HG03066 (cell line): ENCODE data around the gene TTC32.

Experiments
- ATAC-seq: cut with Tn5 transposase; IDR thresholded peaks from one replicate; pipeline ENCODE4 v1.9.1; 2021; ENCODE audit warnings: low read depth; ENCODE audit not compliant: unreplicated experiment

The TTC32 gene

DNA sequence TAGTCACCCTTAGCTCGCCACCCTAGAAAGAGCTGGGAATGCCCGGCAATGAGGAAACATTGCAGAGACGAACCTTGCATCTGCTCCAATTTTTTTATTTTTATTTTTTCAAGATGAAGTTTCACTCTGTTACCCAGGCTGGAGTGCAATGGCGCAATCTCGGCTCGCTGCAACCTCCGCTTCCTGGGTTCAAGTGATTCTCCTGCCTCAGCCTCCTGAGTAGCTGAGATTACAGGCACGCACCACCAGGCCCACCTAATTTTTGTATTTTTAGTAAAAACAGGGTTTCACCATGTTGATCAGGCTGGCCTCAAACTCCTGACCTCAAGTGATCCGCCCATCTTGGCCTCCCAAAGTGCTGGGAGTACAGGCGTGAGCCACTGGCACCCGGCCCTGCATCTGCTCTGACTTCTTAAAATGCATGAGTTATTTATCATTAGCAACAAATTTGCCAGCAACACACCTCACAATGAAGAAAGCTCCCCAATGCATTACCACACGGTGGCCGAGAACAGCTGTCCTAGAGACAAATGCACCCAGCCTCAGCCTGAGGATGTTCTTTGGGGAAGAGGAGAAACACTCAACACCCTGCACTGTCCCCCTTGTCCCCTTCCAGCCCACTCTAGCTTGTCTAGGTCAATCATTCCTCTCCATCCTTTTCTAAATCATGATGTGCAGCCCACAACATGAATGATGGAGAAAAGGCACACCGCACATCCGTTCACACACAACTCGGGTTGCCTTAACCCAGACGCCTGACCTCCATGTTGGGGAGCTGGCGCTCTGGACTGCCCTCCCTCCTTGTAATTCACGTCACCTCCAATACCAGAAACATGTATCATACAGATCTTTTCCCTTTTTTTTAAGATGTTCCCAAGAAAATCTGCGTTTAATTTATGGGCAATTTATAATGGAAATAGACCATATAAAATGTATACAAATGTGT, 46.9 kb downstream of the TTC32 start:
- ATAC-seq = no peak

DNA sequence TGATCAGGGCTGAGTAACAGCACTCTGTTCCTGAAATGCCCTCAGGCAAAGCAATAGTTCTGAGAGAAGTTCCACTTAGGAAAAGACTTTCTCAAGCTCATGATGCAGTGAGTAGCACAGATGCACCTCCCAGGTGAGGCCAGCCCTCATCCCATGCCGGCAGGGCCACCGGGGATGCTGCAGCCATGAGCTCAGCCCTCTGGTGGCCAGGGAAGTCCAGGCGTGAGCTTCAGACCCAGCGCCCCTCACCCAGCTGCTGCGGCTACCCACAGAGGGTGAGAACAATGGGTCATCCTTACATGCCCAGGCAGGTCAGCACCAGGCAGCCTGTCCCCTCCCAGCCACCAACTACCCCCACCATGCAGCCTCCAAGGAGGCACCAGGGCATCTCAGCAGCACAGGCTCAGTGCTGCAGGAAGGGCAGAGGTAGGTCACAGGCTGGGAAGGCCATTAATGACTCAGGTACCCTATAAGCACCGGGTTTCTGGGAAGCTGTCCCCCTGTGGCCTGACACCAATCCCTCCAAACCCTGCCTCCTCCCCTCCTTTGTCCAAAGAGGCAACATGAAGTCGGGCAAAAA, 50.6 kb downstream of the TTC32 start:
- ATAC-seq = no peak

DNA sequence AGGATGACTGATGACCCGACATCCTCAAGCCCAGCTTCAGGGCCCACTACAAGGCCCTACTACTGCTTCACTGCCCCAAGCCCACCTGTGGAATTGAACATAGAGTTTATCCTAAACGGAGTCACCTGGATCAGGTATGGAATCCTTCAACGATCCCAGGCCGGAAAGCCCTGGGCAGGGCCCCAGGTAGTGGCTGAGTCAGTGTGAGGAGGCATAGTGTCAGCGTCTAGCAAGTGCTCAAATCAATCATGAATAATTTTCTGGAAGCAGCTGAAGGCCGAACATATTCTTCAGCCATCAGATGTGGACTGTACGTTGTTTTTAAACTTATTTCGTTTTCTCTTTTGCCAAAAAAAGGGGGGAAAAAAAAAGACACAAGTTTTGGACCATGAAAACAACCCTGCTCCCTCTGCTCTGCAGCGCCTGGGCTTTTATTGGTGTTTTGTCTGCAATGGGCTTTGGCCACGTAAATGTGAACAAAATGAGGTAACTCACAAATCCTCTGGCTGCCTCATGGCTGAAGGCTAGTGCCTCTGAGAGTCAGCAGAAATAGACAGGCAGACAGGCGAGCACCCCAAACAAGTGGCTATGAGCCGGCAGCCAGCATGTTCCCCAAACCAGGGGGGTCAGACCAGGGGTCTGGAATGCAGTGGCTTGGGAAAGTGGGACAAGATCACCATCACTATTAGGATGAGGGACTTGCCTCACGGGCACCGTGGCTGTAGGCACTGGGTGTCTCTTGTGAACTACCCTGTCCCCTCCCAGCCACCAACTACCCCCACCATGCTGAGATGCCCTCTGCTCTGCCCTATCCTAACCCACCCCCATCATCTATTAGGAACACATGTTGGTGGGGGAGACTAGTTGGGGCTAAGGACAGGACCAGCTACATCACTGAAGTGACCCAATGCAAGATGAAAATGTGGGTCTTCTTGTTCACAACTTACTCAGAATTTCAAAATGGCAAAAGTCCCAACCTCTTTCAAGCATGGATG, 51.4 kb downstream of the TTC32 start:
- ATAC-seq = no peak

- ATAC-seq = no peak
Measured at GRCh38 chr2:19848952-19849351, 52.8 kb downstream of the TTC32 start.

DNA sequence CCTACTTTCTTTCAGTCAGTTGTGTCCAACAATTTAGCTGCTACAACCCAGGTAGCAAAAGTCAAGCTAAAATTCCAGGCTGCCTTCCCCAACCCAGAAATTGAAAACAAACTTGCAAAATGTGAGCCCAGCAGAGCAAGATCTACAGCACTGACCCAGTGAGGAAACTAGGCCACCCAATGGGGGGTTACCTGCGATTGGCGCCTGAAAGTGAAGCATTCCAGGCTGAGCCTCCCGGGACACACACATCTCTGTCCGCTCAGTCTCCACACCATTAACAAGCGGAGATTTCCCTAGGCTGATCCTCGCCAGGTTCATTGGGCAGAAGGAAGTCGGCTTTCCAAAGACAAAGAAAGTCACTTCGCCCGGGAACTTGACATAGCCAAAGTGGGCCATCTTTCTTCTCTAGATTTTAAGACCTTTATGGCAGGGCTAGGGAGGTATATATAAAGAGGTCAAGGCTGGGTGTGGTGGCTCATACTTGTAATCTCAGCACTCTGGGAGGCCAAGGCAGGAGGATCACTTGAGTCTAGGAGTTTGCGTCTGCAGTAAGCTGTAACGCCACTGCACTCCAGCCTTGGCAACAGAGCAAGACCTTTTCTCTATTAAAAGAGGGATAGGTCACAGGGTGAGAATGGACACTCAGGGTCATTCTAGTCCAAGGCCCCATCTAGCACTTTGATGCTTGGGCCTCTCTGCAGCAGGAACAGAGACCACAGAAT, 53.6 kb downstream of the TTC32 start:
- ATAC-seq = no peak

DNA sequence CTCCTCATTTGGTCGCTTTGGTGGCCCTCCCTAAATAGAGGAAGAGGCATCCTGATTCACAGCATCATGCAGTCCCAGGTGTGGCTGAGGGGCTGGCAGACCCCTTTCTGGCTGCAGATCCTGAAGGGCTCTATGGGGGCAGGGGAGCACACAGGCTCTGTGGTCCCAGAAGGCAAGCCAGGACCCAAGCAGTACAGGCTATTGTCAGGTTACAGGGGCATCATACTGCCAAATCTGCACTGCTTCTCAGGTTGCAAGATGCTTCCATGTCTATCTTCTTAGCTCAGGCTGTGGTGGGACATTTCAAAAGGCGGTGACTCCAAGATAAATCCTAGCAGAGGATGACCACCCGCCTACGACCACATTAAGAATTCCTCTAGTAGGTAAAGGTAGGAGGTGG, 54.3 kb downstream of the TTC32 start:
- ATAC-seq = no peak
